ENCODE data around the gene NEUROD4. TPM values are rescaled to one million over a fixed set of nuclear protein-coding genes. Genes with fewer than 3 reads are reported as not detected.

The NEUROD4 gene
- total RNA-seq, 1 experiment from 2014 or later, result not detected

GRCh38 chr12:54973556-54973955, 46.2 kb upstream of the NEUROD4 start (continued):
- TF ChIP-seq ARID4B (CRISPR knock-in tag; IDR thresholded peaks at IDR 0.05; ENCODE audit: borderline replicate concordance) (no peak), ZNF512 (CRISPR knock-in tag; IDR thresholded peaks at IDR 0.05; ENCODE audit: borderline replicate concordance) (no peak), ZBTB21 (CRISPR knock-in tag; IDR thresholded peaks at IDR 0.05; ENCODE audit: borderline replicate concordance) (no peak), JUN (CRISPR knock-in tag; IDR thresholded peaks at IDR 0.05) (no peak), HMGXB4 (CRISPR knock-in tag; IDR thresholded peaks at IDR 0.05) (no peak)

GRCh38 chr12:54974279-54974678, 45.5 kb upstream of the NEUROD4 start:
- Mint-ChIP-seq H3K4me3 (no peak overlapping the region), H3K27me3 (ENCODE audit: low read depth) (no peaks in the 10 kb centered on the region), H3K27ac (no peak overlapping the region), H3K9me3 (no peaks in the 10 kb centered on the region), H3K36me3 (no peaks in the 10 kb centered on the region), H3K4me1 (peaks cover 18% of the 10 kb centered on the region)
- CTCF ChIA-PET, result interaction anchor here (0.9 to 5.0 kb wide), 6 partner anchors 23 to 272 kb away, joined by 3 to 44 read pairs (median 6); no protein-coding TSS in a partner anchor
- TF ChIP-seq ELF4 (CRISPR knock-in tag; IDR thresholded peaks at IDR 0.05; ENCODE audit: low read depth) (no peak), RORB (CRISPR knock-in tag; IDR thresholded peaks at IDR 0.05) (no peak), ZBTB21 (CRISPR knock-in tag; IDR thresholded peaks at IDR 0.05; ENCODE audit: borderline replicate concordance) (no peak), IRF2 (CRISPR knock-in tag; IDR thresholded peaks at IDR 0.05; ENCODE audit: borderline replicate concordance, low read depth) (no peak)
- peak; percentile 41 for DNase-seq (ENCODE audit: low spot score)
- POLR2A ChIA-PET, result no interaction called here
- ATAC-seq, result peak; percentile 86

- Mint-ChIP-seq H3K36me3 (no peaks in the 10 kb centered on the region), H3K4me3 (no peak overlapping the region), H3K27me3 (ENCODE audit: low read depth) (no peaks in the 10 kb centered on the region), H3K4me1 (peaks cover 18% of the 10 kb centered on the region), H3K9me3 (no peaks in the 10 kb centered on the region), H3K27ac (no peak overlapping the region)
- POLR2A ChIA-PET, result no interaction called here
- CTCF ChIA-PET, result interaction anchor here (0.8 to 5.0 kb wide), 7 partner anchors 17 to 273 kb away, joined by 3 to 44 read pairs (median 8); no protein-coding TSS in a partner anchor
- DNase-seq (ENCODE audit: low spot score), result no peak
- no peak for ATAC-seq
- no peak for TF ChIP-seq SP1 (CRISPR knock-in tag; conservative IDR thresholded peaks at IDR 0.05)
- TF ChIP-seq NR1H2 (CRISPR knock-in tag; IDR thresholded peaks at IDR 0.05), result no peak
- TF ChIP-seq ZNF425 (CRISPR knock-in tag; conservative IDR thresholded peaks at IDR 0.05), result no peak
- no peak for TF ChIP-seq ELF4 (CRISPR knock-in tag; IDR thresholded peaks at IDR 0.05; ENCODE audit: low read depth)
- TF ChIP-seq EMX1 (CRISPR knock-in tag; IDR thresholded peaks at IDR 0.05), result no peak
- TF ChIP-seq ZNF281 (CRISPR knock-in tag; IDR thresholded peaks at IDR 0.05), result no peak
- TF ChIP-seq IRF2 (CRISPR knock-in tag; IDR thresholded peaks at IDR 0.05; ENCODE audit: borderline replicate concordance, low read depth), result no peak
- TF ChIP-seq GABPB1 (CRISPR knock-in tag; IDR thresholded peaks at IDR 0.05), result no peak
- TF ChIP-seq PRRX2 (CRISPR knock-in tag; IDR thresholded peaks at IDR 0.05), result no peak
- no peak for TF ChIP-seq ZNF671 (CRISPR knock-in tag; IDR thresholded peaks at IDR 0.05)
- no peak for TF ChIP-seq ZNF138 (CRISPR knock-in tag; conservative IDR thresholded peaks at IDR 0.05)
- TF ChIP-seq TCF7 (CRISPR knock-in tag; IDR thresholded peaks at IDR 0.05; ENCODE audit: low read depth), result no peak
- no peak for TF ChIP-seq HMGXB4 (CRISPR knock-in tag; IDR thresholded peaks at IDR 0.05)
- TF ChIP-seq JUN (CRISPR knock-in tag; IDR thresholded peaks at IDR 0.05), result no peak
Observed at GRCh38 chr12:54975272-54975671, 44.5 kb upstream of the NEUROD4 start.
